PC-9 (cell line): ENCODE results near the gene SDK1. TPM values are rescaled to one million over a fixed set of nuclear protein-coding genes. Genes with fewer than 3 reads are reported as not detected.

Experiments
- BruUV-seq: library from RNA; stranded (reverse); fragments of 400-500 nt; replicated peaks from 2 replicates; lab custom pipeline; 2021; lab: Mats Ljungman, UMichigan
- CTCF ChIA-PET: fragments of 300-600 bp; sonication (Branson Sonifier 250); formaldehyde crosslinking; loops from one replicate; lab custom pipeline; 2022; ENCODE audit warnings: antibody characterized with exemption; lab: Charles Lee
- POLR2A ChIA-PET: fragments of 300-600 bp; sonication (Branson Sonifier 250); formaldehyde crosslinking; loops from one replicate; lab custom pipeline; 2022; ENCODE audit warnings: antibody characterized with exemption; ENCODE audit not compliant: unreplicated experiment; lab: Charles Lee
- DNase-seq, 2 experiments: peaks; one replicate each; pipeline versions ENCODE4 v3.0.0 to v3.0.0-alpha.2; 2015 to 2022; ENCODE audit warnings: mixed read lengths in 1 of 2
- H2AFZ ChIP-seq: fragments of 200-600 bp; sonication (generic); 2 replicates; pipeline ENCODE4 v1.8.1; 2017; ENCODE audit warnings: antibody characterized with exemption
- H3F3A ChIP-seq: fragments of 200-600 bp; sonication (generic); 2 replicates; pipeline ENCODE4 v1.8.1; 2017; ENCODE audit warnings: antibody characterized with exemption, mild to moderate bottlenecking, low read depth; ENCODE audit not compliant: insufficient read depth
- H3K27ac ChIP-seq: fragments of 200-600 bp; sonication (generic); 2 replicates; pipeline ENCODE4 v1.6.1; 2016; ENCODE audit warnings: mixed run types
- H3K27me3 ChIP-seq: fragments of 200-600 bp; sonication (generic); 2 replicates; pipeline ENCODE4 v1.6.1; 2016; ENCODE audit warnings: low read depth, mixed run types; ENCODE audit not compliant: insufficient read depth
- H3K36me3 ChIP-seq: fragments of 200-600 bp; sonication (generic); 2 replicates; pipeline ENCODE4 v1.6.1; 2016; ENCODE audit warnings: low read depth, mixed run types
- H3K4me1 ChIP-seq: fragments of 200-600 bp; sonication (generic); replicated peaks from 2 replicates; pipeline ENCODE4 v1.6.1; 2016; ENCODE audit warnings: mixed run types; ENCODE audit not compliant: insufficient read depth
- H3K4me2 ChIP-seq: fragments of 200-600 bp; sonication (generic); 2 replicates; pipeline ENCODE4 v1.6.1; 2017; ENCODE audit warnings: mixed run types
- H3K4me3 ChIP-seq: fragments of 200-600 bp; sonication (generic); 2 replicates; pipeline ENCODE4 v1.6.1; 2016; ENCODE audit warnings: mixed run types
- H3K79me2 ChIP-seq: fragments of 200-600 bp; sonication (generic); 2 replicates; pipeline ENCODE4 v1.6.1; 2017; ENCODE audit warnings: low read depth, mixed run types
- H3K9me2 ChIP-seq: fragments of 200-600 bp; sonication (generic); 2 replicates; pipeline ENCODE4 v1.8.1; 2017; ENCODE audit warnings: mild to moderate bottlenecking; ENCODE audit not compliant: insufficient read depth
- H3K9me3 ChIP-seq: fragments of 200-600 bp; sonication (generic); 2 replicates; pipeline ENCODE4 v1.8.1; 2016; ENCODE audit warnings: low read depth; ENCODE audit not compliant: insufficient read depth
- H4K20me1 ChIP-seq: fragments of 200-600 bp; sonication (generic); 2 replicates; pipeline ENCODE4 v1.8.1; 2017; ENCODE audit not compliant: insufficient read depth
- CTCF ChIP-seq: fragments of 200-600 bp; sonication (generic); conservative IDR thresholded peaks from 2 replicates; pipeline ENCODE4 v1.6.1; 2017; ENCODE audit warnings: mixed run types, antibody characterized with exemption, mild to moderate bottlenecking, moderate library complexity
- EZH2 ChIP-seq: fragments of 200-600 bp; sonication (generic); IDR thresholded peaks from 2 replicates; pipeline ENCODE4 v1.8.0; 2017; ENCODE audit warnings: antibody characterized with exemption, low read depth
- intact Hi-C: fragments of 100-400 bp; cut with micrococcal nuclease; formaldehyde crosslinking; loops from one replicate; pipeline ENCODE4 v1.10.0; 2022; ENCODE audit not compliant: unreplicated experiment
- total RNA-seq: library from RNA; stranded (reverse); gene quantifications from 2 replicates; pipeline ENCODE4 v1.2.3, GENCODE V29; 2021

SDK1 gene
- total RNA-seq, 1 experiment from 2014 or later: not detected

DNA sequence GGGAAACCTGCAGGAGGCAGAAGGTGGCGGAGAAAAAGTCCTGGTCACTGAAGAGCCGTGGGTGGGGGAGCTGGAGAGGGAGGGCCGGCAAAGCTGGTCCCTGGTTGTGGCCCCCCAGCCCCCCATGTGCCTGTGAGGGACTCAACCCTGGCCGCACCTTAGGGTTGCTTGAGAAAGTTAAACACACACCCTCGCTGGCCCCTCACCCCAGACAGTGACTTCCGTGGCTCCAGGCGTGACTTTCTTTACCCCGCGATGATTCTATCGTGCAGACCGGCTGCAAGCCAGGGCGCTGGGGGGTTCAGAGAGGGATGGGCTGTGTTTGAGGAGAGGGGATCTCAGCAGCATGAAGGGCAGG is 933.4 kb downstream of the SDK1 start:
- no peak for DNase-seq
- intact Hi-C loops: no loop called here
- Histone ChIP-seq H3K9me2 (no peaks in the 10 kb centered on the region), H2AFZ (no peak overlapping the region), H3K4me1 (no peaks in the 10 kb centered on the region), H3K27ac (no peak overlapping the region), H3K27me3 (peaks cover 82% of the 10 kb centered on the region), H3K9me3 (no peaks in the 10 kb centered on the region), H4K20me1 (no peaks in the 10 kb centered on the region), H3K79me2 (no peaks in the 10 kb centered on the region), H3F3A (no peaks in the 10 kb centered on the region), H3K4me2 (no peak overlapping the region), H3K4me3 (no peak overlapping the region), H3K36me3 (no peaks in the 10 kb centered on the region)
- ChIA-PET CTCF (no interaction called here), POLR2A (no interaction called here)
- BruUV-seq: no TSS peak
- TF ChIP-seq CTCF (no peak), EZH2 (no peak)

DNA sequence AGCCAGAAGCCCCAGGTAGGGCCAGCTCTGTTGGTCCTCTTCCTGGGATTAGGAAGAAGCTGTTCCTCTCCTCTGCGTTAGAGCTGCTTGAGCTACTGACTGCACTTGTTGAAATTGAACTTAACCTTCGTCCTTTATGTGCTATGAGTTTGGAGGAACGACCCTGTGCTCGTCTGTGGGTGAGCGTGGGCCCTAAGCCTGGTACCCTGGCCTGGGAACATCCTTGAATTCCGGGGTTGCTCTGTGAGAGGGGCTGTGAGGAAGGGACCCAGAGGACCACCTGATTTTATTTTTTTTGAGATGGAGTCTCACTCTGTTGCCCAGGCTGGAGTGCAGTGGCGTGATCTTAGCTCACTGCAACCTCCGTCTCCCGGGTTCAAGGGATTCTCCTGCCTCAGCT is 933.8 kb downstream of the SDK1 start:
- Histone ChIP-seq H3K27ac (no peak overlapping the region), H2AFZ (no peak overlapping the region), H3F3A (no peaks in the 10 kb centered on the region), H3K36me3 (no peaks in the 10 kb centered on the region), H4K20me1 (no peaks in the 10 kb centered on the region), H3K4me1 (no peaks in the 10 kb centered on the region), H3K79me2 (no peaks in the 10 kb centered on the region), H3K27me3 (peaks cover 86% of the 10 kb centered on the region), H3K4me3 (no peak overlapping the region), H3K9me3 (no peaks in the 10 kb centered on the region), H3K4me2 (no peak overlapping the region), H3K9me2 (no peaks in the 10 kb centered on the region)
- ChIA-PET CTCF (no interaction called here), POLR2A (no interaction called here)
- no peak for TF ChIP-seq EZH2
- TF ChIP-seq CTCF: no peak
- DNase-seq: no peak
- BruUV-seq: no TSS peak
- intact Hi-C loops: no loop called here

DNA sequence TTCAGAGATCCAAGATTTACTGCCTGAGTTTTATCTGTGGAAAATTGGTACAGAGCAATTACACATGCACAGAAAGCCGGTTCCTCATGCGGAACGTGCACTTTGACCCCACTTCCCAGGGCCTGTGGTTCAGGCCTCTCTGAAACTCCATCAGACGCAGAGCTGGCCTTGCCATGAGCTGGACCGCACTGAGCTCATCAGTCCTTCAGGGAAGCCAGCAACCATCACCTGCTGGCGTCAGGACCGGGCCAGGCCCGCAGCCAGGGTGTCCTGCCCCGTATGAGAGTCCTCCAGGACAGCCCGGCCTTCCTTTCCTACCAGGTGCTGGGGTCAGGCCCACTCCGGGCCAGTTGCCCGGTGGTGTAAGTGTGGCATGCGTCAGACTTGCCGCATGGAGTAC is 934.5 kb downstream of the SDK1 start:
- Histone ChIP-seq H3K79me2 (no peaks in the 10 kb centered on the region), H3K4me2 (no peak overlapping the region), H4K20me1 (no peaks in the 10 kb centered on the region), H3K4me1 (no peaks in the 10 kb centered on the region), H3K4me3 (no peak overlapping the region), H3K27ac (no peak overlapping the region), H3K9me3 (no peaks in the 10 kb centered on the region), H2AFZ (no peak overlapping the region), H3K9me2 (no peaks in the 10 kb centered on the region), H3K27me3 (peaks cover 93% of the 10 kb centered on the region), H3K36me3 (no peaks in the 10 kb centered on the region), H3F3A (no peaks in the 10 kb centered on the region)
- POLR2A ChIA-PET: no interaction called here
- CTCF ChIA-PET: no interaction called here
- no peak for DNase-seq
- BruUV-seq: no TSS peak
- no peak for TF ChIP-seq CTCF
- no peak for TF ChIP-seq EZH2
- intact Hi-C loops: no loop called here
